ENCODE results near the gene MRPL34.

DNA sequence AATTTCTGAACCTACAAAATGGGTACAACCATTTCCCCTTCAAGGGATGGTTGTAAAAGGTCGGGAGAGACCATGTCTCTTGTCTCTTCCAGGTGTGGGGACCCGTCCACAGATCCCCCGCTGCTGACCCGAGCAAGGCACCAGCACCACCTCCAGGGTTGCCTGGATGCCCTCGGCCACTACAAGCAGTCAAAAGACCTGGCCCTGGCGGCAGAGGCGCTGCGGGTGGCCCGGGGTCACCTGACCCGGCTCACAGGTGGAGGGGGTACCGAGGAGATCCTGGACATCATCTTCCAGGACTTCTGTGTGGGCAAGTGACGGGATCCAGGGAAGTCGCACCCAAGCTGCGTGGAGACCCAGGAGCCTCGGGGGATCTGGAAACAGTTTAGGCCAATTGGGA is 35.7 kb downstream of the MRPL34 start:
- TF ChIP-seq POLR2AphosphoS5 (IDR thresholded peaks at IDR 0.05; ENCODE audit: low read depth), result no peak
- TF ChIP-seq CTCF (IDR thresholded peaks at IDR 0.05; ENCODE audit: insufficient read depth, low read length), result no peak
- TF ChIP-seq GABPA (IDR thresholded peaks at IDR 0.05; ENCODE audit: low read depth), result no peak
- TF ChIP-seq, protein P1, sequence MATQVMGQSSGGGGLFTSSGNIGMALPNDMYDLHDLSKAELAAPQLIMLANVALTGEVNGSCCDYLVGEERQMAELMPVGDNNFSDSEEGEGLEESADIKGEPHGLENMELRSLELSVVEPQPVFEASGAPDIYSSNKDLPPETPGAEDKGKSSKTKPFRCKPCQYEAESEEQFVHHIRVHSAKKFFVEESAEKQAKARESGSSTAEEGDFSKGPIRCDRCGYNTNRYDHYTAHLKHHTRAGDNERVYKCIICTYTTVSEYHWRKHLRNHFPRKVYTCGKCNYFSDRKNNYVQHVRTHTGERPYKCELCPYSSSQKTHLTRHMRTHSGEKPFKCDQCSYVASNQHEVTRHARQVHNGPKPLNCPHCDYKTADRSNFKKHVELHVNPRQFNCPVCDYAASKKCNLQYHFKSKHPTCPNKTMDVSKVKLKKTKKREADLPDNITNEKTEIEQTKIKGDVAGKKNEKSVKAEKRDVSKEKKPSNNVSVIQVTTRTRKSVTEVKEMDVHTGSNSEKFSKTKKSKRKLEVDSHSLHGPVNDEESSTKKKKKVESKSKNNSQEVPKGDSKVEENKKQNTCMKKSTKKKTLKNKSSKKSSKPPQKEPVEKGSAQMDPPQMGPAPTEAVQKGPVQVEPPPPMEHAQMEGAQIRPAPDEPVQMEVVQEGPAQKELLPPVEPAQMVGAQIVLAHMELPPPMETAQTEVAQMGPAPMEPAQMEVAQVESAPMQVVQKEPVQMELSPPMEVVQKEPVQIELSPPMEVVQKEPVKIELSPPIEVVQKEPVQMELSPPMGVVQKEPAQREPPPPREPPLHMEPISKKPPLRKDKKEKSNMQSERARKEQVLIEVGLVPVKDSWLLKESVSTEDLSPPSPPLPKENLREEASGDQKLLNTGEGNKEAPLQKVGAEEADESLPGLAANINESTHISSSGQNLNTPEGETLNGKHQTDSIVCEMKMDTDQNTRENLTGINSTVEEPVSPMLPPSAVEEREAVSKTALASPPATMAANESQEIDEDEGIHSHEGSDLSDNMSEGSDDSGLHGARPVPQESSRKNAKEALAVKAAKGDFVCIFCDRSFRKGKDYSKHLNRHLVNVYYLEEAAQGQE (IDR thresholded peaks at IDR 0.05; ENCODE audit: insufficient replicate concordance, low read depth), result no peak
- TF ChIP-seq SPI1 (IDR thresholded peaks at IDR 0.05; ENCODE audit: borderline replicate concordance, low read depth), result no peak
